ENCODE data around the gene WIPF2. TPM values are rescaled to one million over a fixed set of nuclear protein-coding genes. Genes with fewer than 3 reads are reported as not detected.
"Not testable (repeated sequence)": the region's sequence is repeated elsewhere in the genome, so short reads cannot be mapped to it uniquely, and the experiment has no call there.

WIPF2 gene
- total and polyA plus RNA-seq, 2 experiments from 2014 or later: 7.1 to 21.8 TPM

- peak in 1 of 2 donors; percentile 31 for DNase-seq (ENCODE audit: low read depth in 1 of 2, low spot score in 1 of 2)
- H3K27ac ChIP-seq: peak overlapping the region; percentile 71
Measured at GRCh38 chr17:40209404-40210093, 9.6 kb upstream of the WIPF2 start.

GRCh38 chr17:40213914-40214313 is 5.2 kb upstream of the WIPF2 start:
- H3K4me3 ChIP-seq; DNase-seq (ENCODE audit: low read depth in 1 of 2, low spot score in 1 of 2); H3K9me3 ChIP-seq (ENCODE audit: low read depth); H3K27ac ChIP-seq; H3K27me3 ChIP-seq; H3K36me3 ChIP-seq; H3K4me1 ChIP-seq (ENCODE audit: low read depth): not testable (repeated sequence)

More at GRCh38 chr17:40209404-40210093, 9.6 kb upstream of the WIPF2 start:
- Histone ChIP-seq H3K27me3 (no peaks in the 10 kb centered on the region), H3K4me3 (no peak overlapping the region), H3K36me3 (no peaks in the 10 kb centered on the region), H3K4me1 (ENCODE audit: low read depth) (peaks cover 7% of the 10 kb centered on the region), H3K9me3 (ENCODE audit: low read depth) (no peaks in the 10 kb centered on the region)
- no peak for TF ChIP-seq CTCF (IDR thresholded peaks at IDR 0.05; ENCODE audit: low read depth, low read length)

GRCh38 chr17:40218006-40218739 is 931 bp upstream of the WIPF2 start:
- DNase-seq (ENCODE audit: low read depth in 1 of 2, low spot score in 1 of 2): no peak
- H3K4me3 ChIP-seq: peak overlapping the region; percentile 35
- TF ChIP-seq CTCF (IDR thresholded peaks at IDR 0.05; ENCODE audit: low read depth, low read length): no peak
- H3K36me3 ChIP-seq: no peaks in the 10 kb centered on the region
- no peaks in the 10 kb centered on the region for H3K4me1 ChIP-seq (ENCODE audit: low read depth)
- no peaks in the 10 kb centered on the region for H3K27me3 ChIP-seq
- no peaks in the 10 kb centered on the region for H3K9me3 ChIP-seq (ENCODE audit: low read depth)
- peak overlapping the region; percentile 91 for H3K27ac ChIP-seq

- Histone ChIP-seq H3K36me3 (no peaks in the 10 kb centered on the region), H3K4me1 (ENCODE audit: low read depth) (no peaks in the 10 kb centered on the region), H3K4me3 (peak overlapping the region; percentile 35), H3K27me3 (no peaks in the 10 kb centered on the region), H3K27ac (peak overlapping the region; percentile 91), H3K9me3 (ENCODE audit: low read depth) (no peaks in the 10 kb centered on the region)
- no peak for TF ChIP-seq CTCF (IDR thresholded peaks at IDR 0.05; ENCODE audit: low read depth, low read length)
- peak; percentile 58 to 71 for DNase-seq (ENCODE audit: low read depth in 1 of 2, low spot score in 1 of 2)
Measured at GRCh38 chr17:40219594-40220338, 662 bp downstream of the WIPF2 start.

GRCh38 chr17:40224718-40225550 is 5.8 kb downstream of the WIPF2 start:
- H3K9me3 ChIP-seq (ENCODE audit: low read depth): no peaks in the 10 kb centered on the region
- H3K4me1 ChIP-seq (ENCODE audit: low read depth): no peaks in the 10 kb centered on the region
- no peak overlapping the region for H3K4me3 ChIP-seq
- H3K27me3 ChIP-seq: no peaks in the 10 kb centered on the region
- peaks cover 3% of the 10 kb centered on the region for H3K36me3 ChIP-seq
- no peak for TF ChIP-seq CTCF (IDR thresholded peaks at IDR 0.05; ENCODE audit: low read depth, low read length)
- no peak overlapping the region for H3K27ac ChIP-seq
- peak in 1 of 2 donors; percentile 83 for DNase-seq (ENCODE audit: low read depth in 1 of 2, low spot score in 1 of 2)

- not testable (repeated sequence) for H3K27ac ChIP-seq; DNase-seq (ENCODE audit: low read depth in 1 of 2, low spot score in 1 of 2); H3K36me3 ChIP-seq; H3K9me3 ChIP-seq (ENCODE audit: low read depth); H3K4me3 ChIP-seq; H3K27me3 ChIP-seq; H3K4me1 ChIP-seq (ENCODE audit: low read depth)
Measured at GRCh38 chr17:40229146-40229545, 10.0 kb downstream of the WIPF2 start.
